ENCODE data around the gene CLPX.

DNA sequence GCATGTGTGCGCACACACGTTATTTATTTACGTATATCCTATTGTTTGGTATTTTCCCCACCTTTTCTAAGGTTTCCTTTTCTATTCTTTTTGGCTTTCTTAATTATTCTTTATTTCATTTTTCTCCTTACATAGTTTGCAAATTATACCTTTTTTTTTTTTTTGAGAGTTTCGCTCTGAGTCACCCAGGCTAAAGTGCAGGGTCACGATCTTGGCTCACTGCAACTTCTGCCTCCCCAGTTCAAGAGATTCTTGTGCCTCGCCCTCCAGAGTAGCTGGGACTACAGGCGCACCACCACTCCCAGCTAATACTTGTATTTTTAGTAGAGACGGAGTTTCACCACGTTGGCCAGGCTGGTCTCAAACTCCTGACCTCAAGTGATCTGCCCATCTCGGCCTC lies 46.2 kb upstream of the CLPX start:
- no peak for TF ChIP-seq ZNF8 (CRISPR knock-in tag; IDR thresholded peaks at IDR 0.05)
- TF ChIP-seq RARB (CRISPR knock-in tag; IDR thresholded peaks at IDR 0.05) = no peak
- no peak for TF ChIP-seq OSR1 (CRISPR knock-in tag; IDR thresholded peaks at IDR 0.05)
- TF ChIP-seq CSDC2 (CRISPR knock-in tag; IDR thresholded peaks at IDR 0.05) = no peak
- no peak for TF ChIP-seq ARNTL (CRISPR knock-in tag; IDR thresholded peaks at IDR 0.05; ENCODE audit: borderline replicate concordance, low read depth)
- TF ChIP-seq, protein P1, sequence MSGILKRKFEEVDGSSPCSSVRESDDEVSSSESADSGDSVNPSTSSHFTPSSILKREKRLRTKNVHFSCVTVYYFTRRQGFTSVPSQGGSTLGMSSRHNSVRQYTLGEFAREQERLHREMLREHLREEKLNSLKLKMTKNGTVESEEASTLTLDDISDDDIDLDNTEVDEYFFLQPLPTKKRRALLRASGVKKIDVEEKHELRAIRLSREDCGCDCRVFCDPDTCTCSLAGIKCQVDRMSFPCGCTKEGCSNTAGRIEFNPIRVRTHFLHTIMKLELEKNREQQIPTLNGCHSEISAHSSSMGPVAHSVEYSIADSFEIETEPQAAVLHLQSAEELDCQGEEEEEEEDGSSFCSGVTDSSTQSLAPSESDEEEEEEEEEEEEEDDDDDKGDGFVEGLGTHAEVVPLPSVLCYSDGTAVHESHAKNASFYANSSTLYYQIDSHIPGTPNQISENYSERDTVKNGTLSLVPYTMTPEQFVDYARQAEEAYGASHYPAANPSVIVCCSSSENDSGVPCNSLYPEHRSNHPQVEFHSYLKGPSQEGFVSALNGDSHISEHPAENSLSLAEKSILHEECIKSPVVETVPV (CRISPR knock-in tag; IDR thresholded peaks at IDR 0.05) = no peak
- TF ChIP-seq, protein P2, sequence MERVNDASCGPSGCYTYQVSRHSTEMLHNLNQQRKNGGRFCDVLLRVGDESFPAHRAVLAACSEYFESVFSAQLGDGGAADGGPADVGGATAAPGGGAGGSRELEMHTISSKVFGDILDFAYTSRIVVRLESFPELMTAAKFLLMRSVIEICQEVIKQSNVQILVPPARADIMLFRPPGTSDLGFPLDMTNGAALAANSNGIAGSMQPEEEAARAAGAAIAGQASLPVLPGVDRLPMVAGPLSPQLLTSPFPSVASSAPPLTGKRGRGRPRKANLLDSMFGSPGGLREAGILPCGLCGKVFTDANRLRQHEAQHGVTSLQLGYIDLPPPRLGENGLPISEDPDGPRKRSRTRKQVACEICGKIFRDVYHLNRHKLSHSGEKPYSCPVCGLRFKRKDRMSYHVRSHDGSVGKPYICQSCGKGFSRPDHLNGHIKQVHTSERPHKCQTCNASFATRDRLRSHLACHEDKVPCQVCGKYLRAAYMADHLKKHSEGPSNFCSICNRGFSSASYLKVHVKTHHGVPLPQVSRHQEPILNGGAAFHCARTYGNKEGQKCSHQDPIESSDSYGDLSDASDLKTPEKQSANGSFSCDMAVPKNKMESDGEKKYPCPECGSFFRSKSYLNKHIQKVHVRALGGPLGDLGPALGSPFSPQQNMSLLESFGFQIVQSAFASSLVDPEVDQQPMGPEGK (CRISPR knock-in tag; IDR thresholded peaks at IDR 0.05; ENCODE audit: borderline replicate concordance) = no peak
- no peak for TF ChIP-seq ZFP3 (CRISPR knock-in tag; IDR thresholded peaks at IDR 0.05)
- TF ChIP-seq ESRRG (CRISPR knock-in tag; IDR thresholded peaks at IDR 0.05) = no peak

Data from SK-N-SH treated with all-trans-retinoic acid at 6 μM for 48 hours (cell line).